Cortex of kidney (tissue), 1 donor: ENCODE data around the gene PRRC2C.

Experiments
- DNase-seq: peaks from one replicate; lab custom pipeline; 2025; lab: John Stamatoyannopoulos, UW

Gene PRRC2C

DNA sequence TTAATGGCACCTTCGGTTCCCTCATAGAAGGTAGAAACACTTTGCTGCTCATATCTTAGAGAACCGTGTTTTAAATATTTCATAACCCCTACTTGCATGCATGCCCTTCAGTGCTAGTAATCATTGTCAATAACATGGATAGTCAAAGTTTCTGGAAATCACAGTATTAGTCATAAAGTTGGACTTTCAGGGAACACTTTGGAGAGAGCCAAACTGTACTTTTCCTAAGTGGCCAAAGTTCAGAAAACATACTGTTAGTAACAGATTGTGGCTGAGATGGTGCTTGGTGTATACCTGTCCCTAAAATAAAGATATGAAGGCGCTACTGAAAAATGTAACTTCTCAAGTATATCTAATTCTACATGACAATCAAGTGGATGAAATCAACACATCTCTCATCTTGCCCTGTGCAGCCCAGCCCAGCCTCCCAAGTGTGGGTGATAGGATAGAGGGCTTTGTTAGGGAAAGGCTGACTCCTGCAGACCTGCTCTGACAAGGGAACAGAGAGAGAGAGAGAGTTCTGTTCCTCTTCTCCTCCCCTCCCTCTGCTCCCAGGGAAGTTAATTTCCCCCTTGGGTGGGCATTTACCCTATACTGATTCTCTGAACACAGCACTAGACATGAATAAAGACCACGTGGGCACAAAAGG, 152.7 kb downstream of the PRRC2C start:
- no peak for DNase-seq

DNA sequence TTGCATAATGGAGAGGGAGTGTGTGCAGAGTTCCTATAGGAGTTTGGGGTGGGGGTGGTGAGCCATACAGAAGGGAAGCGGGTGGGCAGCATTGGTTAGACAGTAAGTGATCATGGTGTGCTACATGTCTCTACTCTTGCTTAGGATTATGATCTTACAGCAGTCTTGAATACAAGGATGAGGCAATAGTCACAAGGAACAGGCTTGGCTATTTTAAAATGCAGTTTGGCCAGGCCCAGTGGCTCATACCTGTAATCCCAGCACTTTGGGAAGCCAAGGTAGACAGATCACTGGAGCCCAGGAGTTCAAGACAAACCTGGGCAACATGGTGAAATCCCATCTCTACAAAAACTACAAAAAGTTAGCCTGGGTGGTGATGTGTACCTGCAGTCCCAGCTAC, 154.9 kb downstream of the PRRC2C start:
- no peak for DNase-seq

DNA sequence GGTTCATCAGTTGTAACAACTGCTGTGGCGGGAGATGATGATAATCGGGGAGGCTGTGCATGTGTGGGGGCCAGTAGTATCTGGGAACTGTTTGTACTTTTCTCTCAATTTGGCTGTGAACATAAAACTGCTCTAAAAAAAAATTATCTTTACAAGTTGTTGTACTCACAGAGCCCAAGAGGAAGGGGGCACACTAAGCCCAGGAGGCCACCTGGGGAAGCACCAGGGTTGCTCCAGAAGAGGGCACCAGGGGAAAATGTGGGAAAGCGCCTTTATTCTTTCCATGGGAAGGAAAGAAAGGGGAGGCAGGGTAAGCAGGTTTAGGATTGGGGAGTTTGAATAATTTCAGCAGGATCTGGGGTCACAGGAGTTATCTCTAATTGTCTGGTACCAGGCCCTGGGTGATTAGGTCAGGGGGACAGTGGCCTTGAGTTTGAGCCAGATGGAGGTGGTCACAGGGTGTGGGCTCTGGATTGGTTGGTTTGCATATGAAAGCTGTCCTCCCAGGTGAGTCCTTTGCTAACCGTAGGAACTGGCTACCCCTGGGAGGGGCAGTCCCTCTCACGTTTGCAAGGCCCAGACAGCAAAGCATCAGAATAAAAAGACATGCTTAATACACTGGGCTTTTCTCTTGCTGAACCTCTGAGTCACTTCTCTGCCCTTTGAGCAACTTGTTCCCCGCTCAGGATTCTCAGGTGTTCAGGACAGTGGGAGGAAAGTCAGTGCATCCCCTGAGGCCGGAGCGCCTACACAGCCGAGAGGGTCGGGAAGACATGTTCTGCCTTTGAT, 155.9 kb downstream of the PRRC2C start:
- DNase-seq, result no peak

DNA sequence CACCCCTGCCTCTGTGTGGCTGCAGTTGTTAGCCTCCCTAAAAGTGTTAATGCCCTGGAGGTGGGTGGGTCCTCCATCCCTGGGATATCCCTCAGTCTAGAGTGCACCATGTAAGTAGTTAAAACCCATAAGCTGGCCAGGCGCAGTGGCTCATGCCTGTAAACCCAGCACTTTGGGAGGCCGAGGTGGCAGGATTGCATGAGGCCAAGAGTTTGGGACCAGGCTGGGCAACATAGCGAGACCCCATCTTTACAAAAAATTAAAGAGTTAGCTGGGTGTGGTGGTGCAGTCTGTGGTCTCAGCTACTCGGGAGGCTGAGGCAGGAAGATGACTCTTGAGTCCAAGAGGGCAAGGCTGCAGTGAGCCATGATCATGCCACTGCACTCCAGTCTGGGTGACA, 156.9 kb downstream of the PRRC2C start:
- DNase-seq, result no peak
